Fibroblast of pulmonary artery (primary cell): ENCODE results near the gene MAP3K12.
A peak's percentile ranks its signal among the peaks of the same experiment; 100 is the strongest.

Experiments
- DNase-seq: peaks from one replicate; pipeline ENCODE4 v3.0.0-alpha.2; 2010; ENCODE audit warnings: low read depth
- H3K4me3 ChIP-seq: replicated peaks from 2 replicates; pipeline ENCODE4 v1.5.1; 2011; ENCODE audit warnings: low read depth, mild to moderate bottlenecking, control low read depth, low read length, moderate library complexity
- CTCF ChIP-seq: IDR thresholded peaks from 2 replicates; pipeline ENCODE4 v1.5.1; 2011; ENCODE audit warnings: mild to moderate bottlenecking, control low read depth, low read length, inconsistent platforms; ENCODE audit errors: missing control alignments

Gene MAP3K12

GRCh38 chr12:53459097-53459496 lies 40.2 kb downstream of the MAP3K12 start:
- no peak for TF ChIP-seq CTCF
- no peak overlapping the region for H3K4me3 ChIP-seq
- DNase-seq, result no peak

GRCh38 chr12:53456654-53457366 lies 42.4 kb downstream of the MAP3K12 start:
- H3K4me3 ChIP-seq, result no peak overlapping the region
- TF ChIP-seq CTCF, result no peak
- DNase-seq, result no peak

GRCh38 chr12:53454707-53455106 lies 44.6 kb downstream of the MAP3K12 start:
- peak overlapping the region; percentile 99 for H3K4me3 ChIP-seq

GRCh38 chr12:53453953-53454640 lies 45.2 kb downstream of the MAP3K12 start:
- TF ChIP-seq CTCF, result no peak
- peak overlapping the region; percentile 99 for H3K4me3 ChIP-seq
- DNase-seq, result no peak

More at GRCh38 chr12:53454707-53455106, 44.6 kb downstream of the MAP3K12 start:
- no peak for DNase-seq
- TF ChIP-seq CTCF, result no peak

- peak overlapping the region; percentile 99 for H3K4me3 ChIP-seq
- DNase-seq, result peak; percentile 88
- TF ChIP-seq CTCF, result no peak
Observed at GRCh38 chr12:53452159-53453077, 46.8 kb downstream of the MAP3K12 start.

GRCh38 chr12:53451661-53452158 lies 47.5 kb downstream of the MAP3K12 start, which contains the start of gene PCBP2:
TSS of gene PCBP2 (plus strand) at chr12:53452102. CDS start at chr12:53454801, 2,699 bp downstream.
- peak; percentile 100 for DNase-seq

More at GRCh38 chr12:53451661-53452158, 47.5 kb downstream of the MAP3K12 start, which contains the start of gene PCBP2:
- peak; percentile 93 for TF ChIP-seq CTCF
- H3K4me3 ChIP-seq, result peak within 1 kb of the TSS; percentile 99
